NCI-H510A treated with DMSO at 0.1 percent for 48 hours (cell line): ENCODE results near the gene CHSY3.

Experiments used
- DNase-seq: peaks from one replicate; lab custom pipeline; 2025; lab: John Stamatoyannopoulos, UW

Gene CHSY3

DNA sequence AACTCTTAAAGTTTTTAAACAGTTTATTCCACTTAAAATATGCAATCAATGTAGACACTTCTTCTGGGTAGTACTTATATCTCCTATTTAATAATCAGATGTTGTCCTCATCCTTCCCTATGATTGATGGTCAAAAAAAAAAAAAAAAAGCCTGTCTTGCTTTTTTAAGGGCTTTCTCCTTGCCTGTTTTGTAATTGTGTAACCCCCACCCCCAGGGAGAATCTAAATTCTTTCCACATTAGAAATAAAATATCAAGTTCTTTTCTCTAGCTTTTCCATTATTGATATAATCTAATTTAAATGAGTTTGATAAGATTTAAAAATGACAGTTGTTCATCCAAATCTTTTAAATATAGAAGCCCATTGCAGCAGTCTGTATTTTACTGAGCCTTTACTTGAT, 119.7 kb downstream of the CHSY3 start:
- DNase-seq: no peak

DNA sequence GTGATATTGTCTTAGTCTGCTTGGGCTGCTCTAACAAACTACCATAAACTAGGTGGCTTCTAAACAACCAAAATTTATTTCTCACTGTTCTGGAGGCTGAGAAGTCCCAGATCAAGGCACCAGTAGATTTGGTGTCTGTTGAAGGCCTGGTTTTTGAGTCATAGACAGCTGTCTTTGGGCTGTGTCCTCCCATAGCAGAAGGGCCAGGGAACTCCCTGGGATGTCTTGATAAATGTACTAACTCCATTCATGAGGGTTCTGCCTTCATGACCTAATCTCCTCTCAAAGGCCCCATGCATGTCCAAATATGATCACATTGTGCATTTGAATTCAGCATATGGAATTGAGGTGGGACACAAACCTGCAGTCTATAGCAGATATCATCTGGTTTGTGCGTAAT, 121.2 kb downstream of the CHSY3 start:
- DNase-seq: no peak

DNA sequence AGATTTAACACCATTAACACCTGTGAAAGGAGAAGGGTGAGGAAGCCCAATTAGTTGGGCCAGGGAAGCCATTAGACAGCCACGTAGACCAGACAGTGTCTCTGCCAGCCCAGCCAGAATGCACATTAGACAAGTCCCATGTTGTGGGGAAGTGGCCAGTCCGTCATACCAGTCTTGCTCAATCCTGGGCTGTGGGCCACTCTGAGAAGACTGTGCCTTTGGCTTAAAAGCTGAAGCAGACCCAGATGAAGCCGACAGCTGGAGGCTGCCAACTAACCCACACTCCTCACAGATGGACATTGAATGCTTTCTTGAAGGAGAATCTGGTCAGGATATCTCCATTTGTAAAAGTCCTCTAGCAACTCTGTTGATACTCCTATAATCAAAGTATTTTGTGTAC, 128.5 kb downstream of the CHSY3 start:
- no peak for DNase-seq

DNA sequence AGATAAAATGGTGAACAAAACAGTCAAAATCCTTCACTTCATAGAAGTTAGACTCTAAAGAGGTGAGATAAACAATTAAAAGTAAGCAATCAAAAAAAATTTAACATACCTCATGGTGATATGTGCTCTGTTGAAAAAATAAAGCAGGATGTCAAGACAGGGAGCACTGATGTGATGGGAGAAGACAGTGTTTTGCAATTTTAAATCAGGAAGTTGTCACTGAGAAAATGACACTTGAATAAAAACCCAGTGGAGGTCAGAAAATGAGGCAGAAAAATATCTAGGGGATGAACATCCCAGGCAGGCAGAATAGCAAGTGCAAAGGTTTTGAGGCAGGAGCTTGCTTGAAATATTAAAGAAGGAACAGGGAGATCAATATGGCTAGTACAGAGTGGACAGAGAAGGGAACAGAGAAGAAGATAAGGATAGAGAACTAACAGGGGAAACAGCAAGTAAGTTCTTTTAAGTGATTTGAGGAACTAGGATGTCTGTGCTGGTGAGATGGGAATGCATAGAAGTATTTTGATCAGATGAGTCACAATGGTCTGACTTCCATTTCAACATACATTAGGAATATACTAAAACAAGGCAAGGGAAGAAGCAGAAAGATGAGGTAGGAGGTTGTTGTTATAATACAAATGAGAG, 130.4 kb downstream of the CHSY3 start:
- no peak for DNase-seq

DNA sequence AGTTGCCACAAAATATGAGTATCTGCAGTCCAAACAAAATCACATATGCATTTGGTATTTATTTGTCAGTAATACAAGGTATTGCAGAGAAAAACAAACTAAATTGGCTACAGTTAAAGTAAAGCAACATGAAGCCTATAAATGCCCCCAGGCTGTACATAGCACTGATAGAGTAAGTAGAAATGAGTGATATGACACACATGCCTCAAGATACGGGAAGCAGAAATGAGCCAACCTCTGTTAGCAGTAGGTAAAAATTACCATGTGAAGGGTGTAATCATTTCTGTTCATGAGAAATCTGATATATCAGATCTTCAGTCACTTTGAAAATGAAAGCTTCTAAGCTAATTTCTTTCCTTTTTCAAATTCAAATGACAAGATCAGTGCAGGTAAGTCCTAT, 131.1 kb downstream of the CHSY3 start:
- DNase-seq: no peak

DNA sequence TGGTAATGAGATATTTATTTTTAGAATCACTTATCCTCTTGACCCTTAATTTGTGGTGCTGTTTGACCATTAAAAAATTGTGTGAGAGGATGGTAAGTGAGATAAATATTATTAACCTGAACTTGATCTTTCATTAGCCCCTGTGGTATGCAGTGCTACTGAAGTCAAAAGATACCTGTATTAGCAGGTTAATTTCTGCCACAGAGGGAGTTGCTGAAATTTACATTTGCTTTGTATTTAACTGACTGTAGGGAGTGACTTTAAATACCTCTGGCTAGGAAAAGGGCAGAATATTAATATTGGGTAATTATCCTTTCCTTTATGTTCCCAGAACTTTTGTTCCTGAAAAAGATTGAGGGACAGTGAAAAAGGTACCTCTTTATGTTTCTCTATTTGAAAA, 133.6 kb downstream of the CHSY3 start:
- DNase-seq: no peak

DNA sequence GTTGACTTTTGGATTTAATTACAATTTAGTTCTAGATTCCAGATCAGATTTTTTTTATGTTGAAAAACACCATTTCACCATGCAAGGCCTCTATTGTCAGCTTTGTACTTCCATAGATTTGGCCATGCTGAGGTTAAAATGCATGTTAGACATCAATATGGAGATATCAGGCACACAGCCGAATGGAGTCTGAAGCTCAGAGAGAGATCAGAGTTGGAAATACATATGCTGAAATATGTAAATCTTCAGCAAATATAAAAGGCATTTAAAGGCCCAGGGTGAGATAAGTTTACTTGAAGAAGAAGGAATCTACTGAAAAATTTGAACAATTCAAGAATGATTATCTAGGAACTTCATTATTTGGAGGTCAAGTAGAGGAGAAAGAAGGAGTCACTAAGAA, 139.6 kb downstream of the CHSY3 start:
- DNase-seq: no peak

DNA sequence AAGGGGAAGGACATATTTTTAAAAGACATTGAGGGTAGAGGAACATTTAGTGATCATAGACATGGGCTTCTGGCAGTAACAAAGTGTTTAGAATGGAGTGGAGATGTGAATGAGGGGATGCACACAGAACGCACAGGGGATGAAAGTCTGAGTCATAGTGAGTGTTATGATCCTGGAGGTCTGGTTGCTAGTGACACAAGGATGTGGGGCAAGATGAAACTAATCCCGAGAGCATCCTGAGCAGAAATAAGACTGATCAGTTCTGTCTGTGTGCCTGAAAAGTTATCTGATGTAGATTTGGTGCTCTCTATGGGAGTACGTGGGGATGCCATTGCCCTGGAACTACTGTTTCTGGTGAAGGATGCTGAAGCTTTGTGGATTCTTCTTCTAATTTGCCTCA, 141.1 kb downstream of the CHSY3 start:
- no peak for DNase-seq

DNA sequence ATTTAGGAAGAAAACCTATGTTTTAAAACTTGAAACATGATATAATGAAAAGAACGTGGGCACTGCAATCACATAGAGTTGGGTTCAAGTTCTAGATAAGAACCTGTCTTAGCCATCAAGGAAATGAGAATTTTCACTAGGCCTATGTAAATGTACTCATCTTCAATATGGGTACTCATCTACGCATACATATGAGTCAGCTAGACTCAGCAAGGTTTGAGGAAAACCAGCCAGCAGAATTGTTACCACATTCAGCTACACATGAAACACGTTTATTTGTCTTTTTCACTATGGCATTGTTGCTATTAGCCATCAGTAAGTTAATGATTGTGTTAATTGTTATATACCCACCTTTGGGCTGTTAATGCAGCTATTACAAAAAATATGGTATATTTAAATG, 146.3 kb downstream of the CHSY3 start:
- DNase-seq: no peak

DNA sequence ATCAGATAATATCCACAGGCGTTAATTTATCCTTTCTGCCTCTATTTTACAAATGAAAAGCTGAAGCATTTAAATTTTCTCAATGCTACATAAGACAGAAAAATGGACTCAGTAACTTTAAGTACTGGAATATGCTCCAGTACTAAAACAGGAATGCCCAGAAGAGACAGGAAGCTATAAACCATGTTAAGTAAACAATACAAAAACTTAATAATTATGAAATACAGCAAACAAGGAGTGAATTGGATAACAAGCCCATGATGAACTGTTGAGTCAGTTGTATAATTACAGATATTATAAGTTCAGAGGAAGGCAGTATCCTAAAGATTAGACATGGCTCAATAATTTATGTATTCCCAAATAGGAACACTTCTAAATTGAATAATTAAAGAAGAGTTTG, 148.5 kb downstream of the CHSY3 start:
- no peak for DNase-seq

DNA sequence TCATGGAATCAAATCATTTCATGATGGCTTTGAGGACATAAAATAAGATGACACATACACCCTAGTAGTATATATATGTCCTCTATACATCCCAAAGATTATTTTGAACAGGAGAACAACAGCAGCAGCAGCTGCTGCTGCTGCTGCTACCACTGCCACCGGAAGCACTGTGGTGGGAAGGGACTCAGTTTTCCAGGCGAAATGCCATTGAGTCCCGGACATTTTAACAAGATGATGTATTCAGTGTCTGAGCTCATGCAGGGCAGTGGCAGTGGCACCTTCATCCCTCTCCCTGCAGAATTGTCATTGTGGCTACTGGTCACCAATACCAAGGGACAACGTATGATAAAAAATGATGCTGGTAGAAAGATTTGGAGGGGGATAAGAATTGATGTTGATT, 151.3 kb downstream of the CHSY3 start:
- no peak for DNase-seq

DNA sequence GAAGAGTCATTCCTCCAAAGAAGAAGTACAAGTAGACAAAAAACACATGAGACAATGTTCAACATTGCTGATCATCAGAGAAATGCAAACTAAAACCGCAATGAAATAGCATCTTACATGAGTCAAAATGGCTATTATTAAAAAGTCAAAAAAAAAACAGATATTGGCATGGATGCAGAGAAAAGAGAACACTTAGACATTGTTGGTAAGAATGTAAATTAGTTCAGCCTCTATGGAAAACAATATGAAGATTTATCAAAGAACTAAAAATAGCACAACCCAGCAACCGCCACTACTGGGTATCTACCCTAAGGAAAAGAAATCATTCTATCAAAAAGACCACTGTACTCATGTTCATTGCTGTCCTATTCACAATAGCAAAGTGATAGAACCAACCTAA, 157.5 kb downstream of the CHSY3 start:
- DNase-seq: no peak

DNA sequence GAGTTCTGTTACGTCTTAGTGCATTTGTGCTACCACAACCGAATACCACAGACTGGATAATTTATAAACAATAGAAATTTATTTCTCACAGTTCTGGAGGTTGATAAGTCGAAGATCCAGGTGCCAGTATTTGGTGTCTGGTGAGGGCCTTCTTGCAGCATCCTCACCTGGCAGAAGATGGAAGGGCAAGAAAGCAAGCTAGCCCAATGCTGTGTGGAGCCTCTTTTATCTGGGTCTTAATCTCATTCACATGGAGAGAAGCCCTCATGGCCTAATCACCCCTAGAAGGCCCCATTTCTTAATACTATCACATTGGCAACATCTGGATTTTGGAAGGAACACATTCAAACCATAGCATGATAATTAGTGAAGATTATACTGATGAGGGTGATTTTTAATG, 159.3 kb downstream of the CHSY3 start:
- no peak for DNase-seq

DNA sequence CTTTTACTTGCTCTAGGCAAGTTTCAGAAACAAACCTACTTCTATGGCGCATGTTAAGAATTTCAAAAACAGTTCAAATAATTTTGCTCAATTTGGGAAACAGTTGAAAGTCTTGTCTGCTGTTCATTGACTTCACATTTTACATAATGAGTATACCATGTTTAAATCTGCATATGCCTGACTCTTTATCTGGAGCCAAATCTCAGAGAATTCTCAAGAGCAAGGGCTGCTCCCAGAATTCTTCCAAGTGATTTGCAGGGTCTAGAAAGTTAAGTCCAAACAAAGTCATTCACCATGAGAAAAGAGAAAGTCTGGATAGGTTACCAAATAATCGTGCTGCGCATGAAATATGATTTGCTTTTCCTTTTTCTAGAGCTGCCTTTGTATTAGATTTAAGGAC, 160.2 kb downstream of the CHSY3 start:
- DNase-seq: no peak

DNA sequence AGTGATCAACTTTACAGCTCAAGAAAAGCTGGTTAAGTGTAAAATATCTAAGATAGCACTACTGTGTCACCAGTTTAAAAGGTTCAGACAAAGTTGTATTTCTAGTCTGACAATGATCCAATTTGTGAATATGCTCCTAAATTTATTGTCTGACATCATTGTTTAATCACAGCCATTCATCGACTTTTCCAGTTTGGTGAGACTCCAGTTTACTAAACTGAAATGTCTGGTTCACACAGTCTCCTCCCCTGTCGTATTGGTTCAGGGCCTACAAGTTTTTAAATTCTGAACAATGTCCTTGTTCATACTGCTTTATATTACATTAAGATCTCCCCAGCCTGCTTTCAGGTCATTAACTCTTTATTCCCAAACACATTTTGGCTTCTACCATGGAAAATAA, 161.4 kb downstream of the CHSY3 start:
- DNase-seq: no peak

DNA sequence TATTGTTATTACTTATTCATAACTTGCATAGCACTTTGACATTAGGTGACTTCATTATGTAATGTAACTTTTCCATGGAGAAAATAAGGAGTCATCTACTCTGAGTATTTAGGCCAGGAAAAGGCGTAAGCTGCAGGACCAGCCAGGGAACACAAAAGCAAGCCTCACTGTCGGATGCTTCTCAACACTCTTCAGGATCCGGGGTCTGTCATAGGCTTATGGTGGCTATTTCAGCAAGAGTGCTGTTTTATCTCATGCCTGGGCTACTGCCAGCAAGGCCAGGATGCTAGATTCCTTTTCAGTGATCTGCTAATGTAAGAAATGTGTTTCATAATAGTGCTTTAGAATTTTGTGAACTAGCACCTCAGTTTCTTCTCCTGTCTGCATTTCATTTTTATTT, 162.4 kb downstream of the CHSY3 start:
- DNase-seq: no peak

DNA sequence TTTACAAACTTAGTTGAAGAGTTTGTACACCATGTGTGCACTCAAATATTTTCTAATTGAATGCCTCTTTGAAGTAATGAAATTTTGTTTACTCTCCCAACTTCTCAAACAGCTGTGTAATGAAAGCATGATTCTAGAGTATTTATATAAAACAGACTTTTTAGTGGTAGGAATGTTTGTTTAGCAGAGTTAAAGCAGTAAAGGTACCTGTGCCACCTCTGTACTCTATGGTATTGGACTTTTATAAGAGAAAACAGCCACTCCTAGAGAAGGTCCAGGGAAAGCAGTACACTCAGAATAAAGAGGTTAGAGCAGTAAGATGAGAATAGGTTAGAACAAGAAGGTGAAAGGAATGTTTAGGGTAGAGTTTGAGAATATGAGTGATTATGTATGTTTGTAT, 163.1 kb downstream of the CHSY3 start:
- no peak for DNase-seq

DNA sequence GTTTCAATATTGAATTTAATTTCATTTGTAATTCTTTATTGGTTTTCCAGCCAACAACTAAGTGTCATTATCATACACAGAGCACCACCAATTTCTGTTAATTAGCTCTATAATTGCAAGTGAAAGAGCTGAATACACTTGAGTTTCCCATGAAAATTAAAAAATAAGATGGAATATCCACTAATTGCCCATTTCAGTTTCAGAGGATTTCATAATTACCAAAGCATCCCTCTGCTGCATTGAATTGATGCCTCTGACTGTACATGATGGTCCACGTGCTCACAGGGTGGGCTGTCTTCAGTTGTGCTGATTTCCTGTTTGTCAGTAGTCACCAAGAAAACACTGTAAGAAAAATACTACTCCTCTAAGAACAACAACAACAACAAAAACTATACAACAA, 163.8 kb downstream of the CHSY3 start:
- DNase-seq: no peak

DNA sequence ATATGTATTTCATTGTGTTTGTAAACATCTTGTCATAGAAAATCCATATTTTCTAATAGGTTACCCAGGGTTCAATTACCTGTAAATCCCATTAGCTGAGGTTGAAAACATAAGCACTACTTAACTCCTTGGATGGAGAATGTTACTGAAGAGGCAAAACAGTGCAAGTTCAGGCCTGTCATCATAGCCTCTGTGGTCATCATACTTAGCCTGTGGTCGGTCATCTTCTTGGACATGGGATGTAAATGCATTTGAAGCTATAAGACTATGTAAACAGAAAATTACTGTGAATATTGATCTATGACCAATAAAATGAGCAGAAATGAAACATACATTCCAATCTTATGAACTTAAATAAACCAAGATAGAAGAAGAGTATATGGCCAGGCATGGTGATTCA, 164.7 kb downstream of the CHSY3 start:
- no peak for DNase-seq

DNA sequence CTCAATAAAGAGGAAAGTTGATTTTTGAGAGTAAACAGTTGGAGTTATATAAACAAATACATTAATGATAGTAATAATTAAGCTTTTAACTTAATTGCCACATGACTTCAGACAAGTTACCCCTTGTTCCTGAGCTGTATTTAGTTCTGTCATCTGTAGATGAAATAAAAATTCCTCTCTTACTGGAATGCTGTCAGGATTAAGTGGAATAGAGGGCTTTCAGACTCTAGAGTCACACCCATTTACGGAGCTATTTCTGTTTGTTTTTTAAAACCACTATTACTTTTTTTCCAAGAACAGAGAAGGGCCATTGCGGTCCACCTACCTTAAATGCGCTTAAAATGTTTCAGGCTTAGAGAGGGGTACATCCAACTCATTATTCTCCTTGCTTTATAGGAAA, 170.6 kb downstream of the CHSY3 start:
- DNase-seq: no peak

DNA sequence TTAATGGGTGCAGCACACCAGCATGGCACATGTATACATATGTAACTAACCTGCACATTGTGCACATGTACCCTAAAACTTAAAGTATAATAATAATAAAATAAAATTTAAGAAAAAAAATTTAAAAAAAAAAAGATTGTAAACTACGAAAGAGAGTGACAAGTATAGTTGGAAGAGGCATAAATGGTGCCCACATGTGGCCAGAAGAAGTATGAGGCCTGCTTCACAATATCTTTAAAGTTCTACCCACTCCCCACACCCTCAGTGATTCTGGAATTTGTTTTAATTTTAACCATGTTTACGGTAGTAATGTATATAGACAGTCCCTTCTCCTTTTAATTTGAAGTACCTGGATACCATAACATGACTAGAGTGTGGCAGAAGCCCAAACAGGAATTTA, 172.7 kb downstream of the CHSY3 start:
- no peak for DNase-seq

DNA sequence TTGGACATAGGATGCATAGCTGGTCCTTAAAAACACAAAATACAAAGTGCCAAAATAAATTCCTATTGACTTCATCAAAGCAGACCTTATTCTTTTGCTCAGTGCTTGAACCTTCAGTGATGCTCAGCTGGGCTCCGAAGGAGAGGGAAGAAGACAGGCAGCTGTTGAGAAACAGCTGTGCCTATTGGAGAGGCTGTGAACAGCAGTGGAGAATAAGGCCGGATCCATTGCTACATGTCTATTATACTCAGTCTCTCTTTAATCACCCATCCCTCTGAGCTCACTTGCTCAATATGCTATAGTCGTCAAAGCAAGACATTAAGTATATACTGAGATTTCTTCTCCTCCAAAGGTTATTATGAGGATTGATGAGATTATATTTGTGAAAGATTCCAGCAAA, 174.4 kb downstream of the CHSY3 start:
- no peak for DNase-seq

DNA sequence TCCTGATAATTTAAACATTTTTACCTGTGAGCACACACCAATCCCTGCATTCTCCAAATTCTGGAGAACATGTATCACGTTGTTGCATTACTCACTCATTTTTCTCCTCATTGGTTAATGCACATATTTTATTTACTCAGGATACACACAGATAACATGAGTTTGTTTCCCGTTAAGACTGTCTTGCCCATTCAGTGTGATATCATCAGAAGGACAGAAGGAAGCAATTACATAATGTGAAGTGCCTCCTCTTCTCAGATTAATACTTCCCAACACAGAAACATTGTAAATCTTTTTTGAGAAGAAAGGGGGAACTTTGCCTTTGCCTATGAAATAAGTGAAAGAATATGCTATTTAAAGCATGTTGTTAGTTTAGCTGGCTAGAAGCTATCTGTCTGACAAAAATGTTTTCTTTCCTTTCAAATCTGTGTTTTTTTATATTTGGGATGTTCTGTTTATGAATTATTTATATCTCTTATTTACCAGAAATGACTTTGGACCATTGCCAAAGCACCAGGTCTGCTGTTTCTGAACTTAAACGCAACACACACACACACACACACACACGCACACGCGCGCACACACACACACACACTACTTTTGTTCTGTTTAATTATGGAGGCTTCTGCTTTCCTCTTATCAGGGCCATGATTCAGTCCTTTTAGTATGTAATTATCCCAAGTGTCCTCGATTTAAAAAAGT, 186.5 kb downstream of the CHSY3 start:
- DNase-seq: no peak

DNA sequence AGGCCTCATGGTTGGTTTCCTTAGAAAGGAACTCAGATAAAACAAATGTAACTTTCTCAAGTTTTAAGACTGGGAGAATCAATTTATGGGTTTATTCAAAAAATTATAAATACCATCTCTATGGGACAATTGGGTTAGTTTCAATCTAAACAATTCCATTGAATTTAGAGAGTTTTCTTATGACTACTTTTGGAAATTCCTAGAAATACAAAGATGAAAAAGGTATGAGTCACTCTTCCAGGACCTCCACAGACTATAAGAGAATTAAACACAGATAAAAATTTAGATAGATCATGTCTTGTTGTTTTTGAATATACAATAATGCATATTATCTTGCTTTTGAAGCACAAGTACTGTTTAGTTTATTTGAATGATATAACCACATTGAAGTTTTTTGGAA, 188.7 kb downstream of the CHSY3 start:
- DNase-seq: no peak
